Testis (tissue), 3 donors: ENCODE results near the gene NDUFA11. TPM values are rescaled to one million over a fixed set of nuclear protein-coding genes. Genes with fewer than 3 reads are reported as not detected.
A peak's percentile ranks its signal among the peaks of the same experiment; 100 is the strongest.

Experiments
- DNase-seq: peaks from one replicate; pipeline ENCODE4 v3.0.0-alpha.2; 2019
- H3K27ac ChIP-seq, 2 donors: fragments of 200-600 bp; sonication (generic); one replicate each; pipeline ENCODE4 v1.5.1; 2019
- H3K27me3 ChIP-seq: fragments of 200-600 bp; sonication (generic); one replicate; pipeline ENCODE4 v1.5.1; 2019
- H3K36me3 ChIP-seq: fragments of 200-600 bp; sonication (generic); one replicate; pipeline ENCODE4 v1.5.1; 2017; ENCODE audit warnings: low read depth; ENCODE audit errors: missing control alignments
- H3K4me1 ChIP-seq: fragments of 200-600 bp; sonication (generic); one replicate; pipeline ENCODE4 v1.5.1; 2019
- H3K4me3 ChIP-seq, 2 donors: fragments of 200-600 bp; sonication (generic); one replicate each; pipeline ENCODE4 v1.5.1; 2017 to 2019
- H3K9me3 ChIP-seq: fragments of 200-600 bp; sonication (generic); one replicate; pipeline ENCODE4 v1.5.1; 2017
- CTCF ChIP-seq, 3 experiments: fragments of 450-650 bp in 2 of 3; fragments of 200-600 bp in 1 of 3; sonication (generic) in 1 of 3; IDR thresholded peaks; one replicate each; pipeline ENCODE4 v1.5.1; 2016 to 2019; ENCODE audit warnings: antibody characterized with exemption in 3 of 3, mild to moderate bottlenecking in 2 of 3, moderate library complexity in 1 of 3
- POLR2A ChIP-seq: fragments of 450-650 bp; IDR thresholded peaks from one replicate; pipeline ENCODE4 v1.6.1; 2017; ENCODE audit warnings: antibody characterized with exemption, mild to moderate bottlenecking, moderate library complexity
- WGBS, 2 donors: methylation state at CpG; one replicate each; pipeline ENCODE4 v1.1.5; 2018; 5-methylcytosine and 5-hydroxymethylcytosine counted together
- intact Hi-C: fragments of 100-400 bp; cut with DNase I; formaldehyde crosslinking; loops from one replicate; pipeline ENCODE4 v1.15.1; 2023; ENCODE audit warnings: low total_unique reads
- polyA plus RNA-seq: library from polyadenylated mRNA; stranded (reverse); fragments of 350-450 nt; fragmentation: Illumina TruSeq; extraction: RNeasy Lipid Tissue Mini Kit (QIAGEN cat#74804); gene quantifications from one replicate; pipeline ENCODE4 v1.2.3, GENCODE V29; 2014; ENCODE audit warnings: low read depth, low replicate concordance; ENCODE audit not compliant: insufficient read depth
- total RNA-seq, 2 donors: library from RNA; depleted of rRNA; stranded (reverse); fragments of >200 nt; gene quantifications; one replicate each; pipeline ENCODE4 v1.2.3, GENCODE V29; 2016

Gene NDUFA11
- total and polyA plus RNA-seq, 3 donors from 2014 or later = 167 to 194 (median 170) TPM

- DNase-seq = peak; percentile 74
- H3K27ac ChIP-seq = no peak overlapping the region
- TF ChIP-seq CTCF (IDR thresholded peaks at IDR 0.05) = no peak
- H3K9me3 ChIP-seq = no peaks in the 10 kb centered on the region
- WGBS, 2 donors = 58 to 62% methylated on average over 11 to 14 of the region's 14 CpGs
- intact Hi-C loops = no loop called here
- no peaks in the 10 kb centered on the region for H3K36me3 ChIP-seq
- no peak overlapping the region for H3K4me3 ChIP-seq
- no peaks in the 10 kb centered on the region for H3K27me3 ChIP-seq
- peaks cover 6% of the 10 kb centered on the region for H3K4me1 ChIP-seq
Observed at GRCh38 chr19:5926641-5927440, 23.3 kb upstream of the NDUFA11 start.

GRCh38 chr19:5925830-5926427 lies 22.3 kb upstream of the NDUFA11 start:
- H3K9me3 ChIP-seq = no peaks in the 10 kb centered on the region
- peaks cover 6% of the 10 kb centered on the region for H3K4me1 ChIP-seq
- no peaks in the 10 kb centered on the region for H3K27me3 ChIP-seq
- H3K36me3 ChIP-seq = no peaks in the 10 kb centered on the region
- WGBS, 2 donors = 89 to 94% methylated on average over 18 of the region's 18 CpGs
- TF ChIP-seq POLR2A = no peak
- DNase-seq = no peak
- no peak overlapping the region for H3K27ac ChIP-seq
- H3K4me3 ChIP-seq = no peak overlapping the region
- intact Hi-C loops = no loop called here

- H3K27ac ChIP-seq = no peak overlapping the region
- peaks cover 6% of the 10 kb centered on the region for H3K4me1 ChIP-seq
- no peak for DNase-seq
- H3K27me3 ChIP-seq = no peaks in the 10 kb centered on the region
- intact Hi-C loops = no loop called here
- no peak overlapping the region for H3K4me3 ChIP-seq
- TF ChIP-seq CTCF (IDR thresholded peaks at IDR 0.05) = no peak
- TF ChIP-seq POLR2A = no peak
- no peaks in the 10 kb centered on the region for H3K9me3 ChIP-seq
- no peaks in the 10 kb centered on the region for H3K36me3 ChIP-seq
- 95 to 100% methylated on average over 1 to 16 of the region's 16 CpGs for WGBS, 2 donors
Observed at GRCh38 chr19:5923356-5923755, 19.8 kb upstream of the NDUFA11 start.

GRCh38 chr19:5922161-5922545 lies 18.6 kb upstream of the NDUFA11 start:
- no peak for DNase-seq
- 90 to 95% methylated on average over 12 of the region's 12 CpGs for WGBS, 2 donors
- H3K36me3 ChIP-seq = no peaks in the 10 kb centered on the region

More at GRCh38 chr19:5922161-5922545, 18.6 kb upstream of the NDUFA11 start:
- H3K9me3 ChIP-seq = no peaks in the 10 kb centered on the region
- no peak overlapping the region for H3K27ac ChIP-seq
- TF ChIP-seq POLR2A (no peak), CTCF (IDR thresholded peaks at IDR 0.05) (no peak)
- H3K4me3 ChIP-seq = no peak overlapping the region
- H3K4me1 ChIP-seq = peaks cover 5% of the 10 kb centered on the region
- intact Hi-C loops = no loop called here
- no peaks in the 10 kb centered on the region for H3K27me3 ChIP-seq
